HEK293 (cell line): ENCODE measurements around the gene FAM169A.

ENCODE experiments used
- CTCF ChIA-PET: fragments of 350-600 bp; formaldehyde crosslinking; extraction: SDS; loops from one replicate; lab custom pipeline; 2021; ENCODE audit warnings: antibody characterized with exemption; lab: Yijun Ruan, JAX
- POLR2A ChIA-PET: fragments of 300-600 bp; formaldehyde crosslinking; extraction: SDS; loops from one replicate; lab custom pipeline; 2020; ENCODE audit warnings: antibody characterized with exemption, inconsistent platforms; lab: Yijun Ruan, JAX
- H3K27ac ChIP-seq: fragments of 200-500 bp; sonication (Bioruptor generic); 2 replicates; pipeline ENCODE4 v1.5.1; 2014; ENCODE audit warnings: low read depth, low read length, control low read depth, inconsistent platforms; ENCODE audit errors: extremely low read depth
- H3K36me3 ChIP-seq, 2 experiments: fragments of 200-500 bp in 1 of 2; sonication (Bioruptor generic) in 1 of 2; 1 replicate in 1 of 2; 2 replicates in 1 of 2; pipeline ENCODE4 v1.5.1; 2014 to 2017; ENCODE audit warnings: inconsistent platforms in 2 of 2, low read length in 2 of 2; ENCODE audit not compliant: control insufficient read depth in 2 of 2, insufficient read depth in 1 of 2
- H3K4me1 ChIP-seq: fragments of 200-500 bp; sonication (Bioruptor generic); 2 replicates; pipeline ENCODE4 v1.5.1; 2014; ENCODE audit warnings: mild to moderate bottlenecking, low read length, inconsistent platforms; ENCODE audit not compliant: control insufficient read depth, insufficient read depth
- H3K4me3 ChIP-seq: 2 replicates; pipeline ENCODE4 v1.5.1; 2011; ENCODE audit warnings: low read depth, mild to moderate bottlenecking, control low read depth, low read length, moderate library complexity
- H3K9me3 ChIP-seq: fragments of 200-500 bp; sonication (Bioruptor generic); 2 replicates; pipeline ENCODE4 v1.5.1; 2014; ENCODE audit warnings: low read depth, low read length, inconsistent platforms; ENCODE audit not compliant: control insufficient read depth, insufficient read depth
- FEZF1 ChIP-seq: fragments of 450-650 bp; formaldehyde crosslinking; IDR thresholded peaks from 2 replicates; pipeline ENCODE4 v1.5.1; 2016; ENCODE audit warnings: missing biosample characterization, missing genetic modification characterization
- REST ChIP-seq: fragments of 450-650 bp; formaldehyde crosslinking; IDR thresholded peaks from 2 replicates; pipeline ENCODE4 v1.5.1; 2016; ENCODE audit warnings: missing biosample characterization, missing genetic modification characterization
- ZNF121 ChIP-seq: fragments of 450-650 bp; formaldehyde crosslinking; IDR thresholded peaks from 2 replicates; pipeline ENCODE4 v1.5.1; 2016; ENCODE audit warnings: missing biosample characterization, missing genetic modification characterization
- ZNF133 ChIP-seq: fragments of 450-650 bp; formaldehyde crosslinking; IDR thresholded peaks from 2 replicates; pipeline ENCODE4 v1.5.1; 2016; ENCODE audit warnings: missing biosample characterization, missing genetic modification characterization
- ZNF138 ChIP-seq: fragments of 450-650 bp; formaldehyde crosslinking; IDR thresholded peaks from 2 replicates; pipeline ENCODE4 v1.5.1; 2016; ENCODE audit warnings: missing biosample characterization, missing genetic modification characterization, borderline replicate concordance
- ZNF2 ChIP-seq: fragments of 450-650 bp; formaldehyde crosslinking; IDR thresholded peaks from 2 replicates; pipeline ENCODE4 v1.5.1; 2016; ENCODE audit warnings: missing biosample characterization, missing genetic modification characterization
- ZNF404 ChIP-seq: fragments of 450-650 bp; formaldehyde crosslinking; IDR thresholded peaks from 2 replicates; pipeline ENCODE4 v1.5.1; 2017; ENCODE audit warnings: missing biosample characterization, missing genetic modification characterization
- ZNF558 ChIP-seq: fragments of 450-650 bp; formaldehyde crosslinking; IDR thresholded peaks from 2 replicates; pipeline ENCODE4 v1.5.1; 2016; ENCODE audit warnings: missing biosample characterization, missing genetic modification characterization
- ZNF561 ChIP-seq: fragments of 450-650 bp; IDR thresholded peaks from 2 replicates; pipeline ENCODE4 v1.5.1; 2018; ENCODE audit warnings: missing biosample characterization, missing genetic modification characterization, borderline replicate concordance
- ZNF654 ChIP-seq: fragments of 450-650 bp; formaldehyde crosslinking; IDR thresholded peaks from 2 replicates; pipeline ENCODE4 v1.5.1; 2016; ENCODE audit warnings: low read depth, missing biosample characterization, missing genetic modification characterization
- ZNF658 ChIP-seq: fragments of 450-650 bp; formaldehyde crosslinking; IDR thresholded peaks from 2 replicates; pipeline ENCODE4; 2016; ENCODE audit warnings: missing biosample characterization, missing genetic modification characterization
- ZNF660 ChIP-seq: fragments of 450-650 bp; IDR thresholded peaks from 2 replicates; pipeline ENCODE4 v1.5.1; 2018; ENCODE audit warnings: missing biosample characterization, mild to moderate bottlenecking, missing genetic modification characterization
- ZNF791 ChIP-seq: fragments of 450-650 bp; formaldehyde crosslinking; IDR thresholded peaks from 2 replicates; pipeline ENCODE4 v1.5.1; 2016; ENCODE audit warnings: missing biosample characterization, missing genetic modification characterization
- TF ChIP-seq, protein P1 (sequence below): fragments of 450-650 bp; formaldehyde crosslinking; IDR thresholded peaks from 2 replicates; pipeline ENCODE4 v1.5.1; 2016; ENCODE audit warnings: missing biosample characterization, missing genetic modification characterization
- TF ChIP-seq, protein P2 (sequence below): fragments of 450-650 bp; formaldehyde crosslinking; conservative IDR thresholded peaks from 2 replicates; pipeline ENCODE4 v1.5.1; 2016; ENCODE audit warnings: low read depth, missing biosample characterization, missing genetic modification characterization
- TF ChIP-seq, protein P3 (sequence below): fragments of 450-650 bp; IDR thresholded peaks from 2 replicates; pipeline ENCODE4 v1.5.1; 2018; ENCODE audit warnings: missing biosample characterization, mild to moderate bottlenecking, missing genetic modification characterization
- TF ChIP-seq, protein P4 (sequence below): fragments of 450-650 bp; formaldehyde crosslinking; IDR thresholded peaks from 2 replicates; pipeline ENCODE4 v1.5.1; 2016; ENCODE audit warnings: missing biosample characterization, missing genetic modification characterization
- TF ChIP-seq, protein P5 (sequence below): IDR thresholded peaks from 2 replicates; pipeline ENCODE4 v1.6.1; 2011; ENCODE audit warnings: mild to moderate bottlenecking, low read depth, low read length, borderline replicate concordance

FAM169A gene

DNA sequence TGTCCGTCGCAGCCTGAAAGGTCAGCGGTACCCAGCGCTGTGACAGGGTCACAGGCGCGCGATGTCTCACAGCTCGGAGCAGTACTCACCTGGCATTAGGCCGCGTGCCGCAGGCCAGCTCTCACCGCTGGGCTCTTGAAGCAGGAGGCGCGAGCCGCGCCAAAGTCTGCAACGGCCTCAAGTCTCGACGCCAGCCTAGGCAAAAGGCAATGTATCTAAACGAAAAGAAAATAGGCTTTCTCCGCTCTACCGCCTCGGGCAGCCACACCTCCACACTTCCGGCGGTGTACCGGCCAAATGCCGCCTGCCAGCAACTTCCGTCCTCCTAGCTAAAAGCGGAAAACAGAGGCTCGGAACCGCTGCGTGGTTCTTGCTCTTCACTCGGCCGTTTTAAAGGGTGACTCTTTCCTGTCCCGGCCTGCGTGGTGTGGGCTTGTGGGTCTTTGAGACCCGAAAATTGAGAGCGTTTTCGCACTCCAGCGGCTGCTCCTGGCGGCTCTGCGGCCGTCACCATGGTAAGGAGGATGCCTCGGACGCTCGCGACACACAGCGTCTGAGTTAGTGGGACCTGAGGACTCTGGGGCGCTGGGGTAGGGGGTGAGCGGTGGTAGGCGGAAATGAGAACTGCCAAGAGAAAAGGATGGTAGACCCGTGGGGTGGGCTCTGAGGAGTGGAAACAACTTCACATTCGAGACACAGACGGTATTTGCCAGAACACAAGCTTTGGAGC is 99.2 kb downstream of the FAM169A start, which contains the start of the genes GFM2 and NSA2 (continued):
- TF ChIP-seq ZNF133: no peak
- no peak; the same call in none of the 2 replicates for TF ChIP-seq ZNF561 (tag by site-specific recombination)
- TF ChIP-seq ZNF791: no peak
- TF ChIP-seq FEZF1 (tag by site-specific recombination): peak; percentile 31; the same call in 1 of the 2 replicates
- TF ChIP-seq ZNF2 (tag by site-specific recombination): peak; percentile 93
- TF ChIP-seq, protein P1, sequence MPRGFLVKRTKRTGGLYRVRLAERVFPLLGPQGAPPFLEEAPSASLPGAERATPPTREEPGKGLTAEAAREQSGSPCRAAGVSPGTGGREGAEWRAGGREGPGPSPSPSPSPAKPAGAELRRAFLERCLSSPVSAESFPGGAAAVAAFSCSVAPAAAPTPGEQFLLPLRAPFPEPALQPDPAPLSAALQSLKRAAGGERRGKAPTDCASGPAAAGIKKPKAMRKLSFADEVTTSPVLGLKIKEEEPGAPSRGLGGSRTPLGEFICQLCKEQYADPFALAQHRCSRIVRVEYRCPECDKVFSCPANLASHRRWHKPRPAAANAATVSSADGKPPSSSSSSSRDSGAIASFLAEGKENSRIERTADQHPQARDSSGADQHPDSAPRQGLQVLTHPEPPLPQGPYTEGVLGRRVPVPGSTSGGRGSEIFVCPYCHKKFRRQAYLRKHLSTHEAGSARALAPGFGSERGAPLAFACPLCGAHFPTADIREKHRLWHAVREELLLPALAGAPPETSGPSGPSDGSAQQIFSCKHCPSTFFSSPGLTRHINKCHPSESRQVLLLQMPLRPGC (tag by site-specific recombination): peak; percentile 89
- TF ChIP-seq ZNF404 (tag by site-specific recombination): no peak
- no peak for TF ChIP-seq ZNF138 (tag by site-specific recombination)
- TF ChIP-seq, protein P2, sequence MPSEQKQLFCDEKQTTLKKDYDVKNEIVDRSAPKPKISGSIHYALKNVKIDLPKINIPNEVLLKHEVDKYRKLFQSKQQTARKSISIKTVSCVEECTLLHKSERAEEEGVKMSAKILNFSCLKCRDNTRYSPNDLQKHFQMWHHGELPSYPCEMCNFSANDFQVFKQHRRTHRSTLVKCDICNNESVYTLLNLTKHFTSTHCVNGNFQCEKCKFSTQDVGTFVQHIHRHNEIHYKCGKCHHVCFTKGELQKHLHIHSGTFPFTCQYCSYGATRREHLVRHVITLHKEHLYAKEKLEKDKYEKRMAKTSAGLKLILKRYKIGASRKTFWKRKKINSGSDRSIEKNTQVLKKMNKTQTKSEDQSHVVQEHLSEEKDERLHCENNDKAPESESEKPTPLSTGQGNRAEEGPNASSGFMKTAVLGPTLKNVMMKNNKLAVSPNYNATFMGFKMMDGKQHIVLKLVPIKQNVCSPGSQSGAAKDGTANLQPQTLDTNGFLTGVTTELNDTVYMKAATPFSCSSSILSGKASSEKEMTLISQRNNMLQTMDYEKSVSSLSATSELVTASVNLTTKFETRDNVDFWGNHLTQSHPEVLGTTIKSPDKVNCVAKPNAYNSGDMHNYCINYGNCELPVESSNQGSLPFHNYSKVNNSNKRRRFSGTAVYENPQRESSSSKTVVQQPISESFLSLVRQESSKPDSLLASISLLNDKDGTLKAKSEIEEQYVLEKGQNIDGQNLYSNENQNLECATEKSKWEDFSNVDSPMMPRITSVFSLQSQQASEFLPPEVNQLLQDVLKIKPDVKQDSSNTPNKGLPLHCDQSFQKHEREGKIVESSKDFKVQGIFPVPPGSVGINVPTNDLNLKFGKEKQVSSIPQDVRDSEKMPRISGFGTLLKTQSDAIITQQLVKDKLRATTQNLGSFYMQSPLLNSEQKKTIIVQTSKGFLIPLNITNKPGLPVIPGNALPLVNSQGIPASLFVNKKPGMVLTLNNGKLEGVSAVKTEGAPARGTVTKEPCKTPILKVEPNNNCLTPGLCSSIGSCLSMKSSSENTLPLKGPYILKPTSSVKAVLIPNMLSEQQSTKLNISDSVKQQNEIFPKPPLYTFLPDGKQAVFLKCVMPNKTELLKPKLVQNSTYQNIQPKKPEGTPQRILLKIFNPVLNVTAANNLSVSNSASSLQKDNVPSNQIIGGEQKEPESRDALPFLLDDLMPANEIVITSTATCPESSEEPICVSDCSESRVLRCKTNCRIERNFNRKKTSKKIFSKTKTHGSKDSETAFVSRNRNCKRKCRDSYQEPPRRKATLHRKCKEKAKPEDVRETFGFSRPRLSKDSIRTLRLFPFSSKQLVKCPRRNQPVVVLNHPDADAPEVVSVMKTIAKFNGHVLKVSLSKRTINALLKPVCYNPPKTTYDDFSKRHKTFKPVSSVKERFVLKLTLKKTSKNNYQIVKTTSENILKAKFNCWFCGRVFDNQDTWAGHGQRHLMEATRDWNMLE (tag by site-specific recombination): peak; percentile 84

DNA sequence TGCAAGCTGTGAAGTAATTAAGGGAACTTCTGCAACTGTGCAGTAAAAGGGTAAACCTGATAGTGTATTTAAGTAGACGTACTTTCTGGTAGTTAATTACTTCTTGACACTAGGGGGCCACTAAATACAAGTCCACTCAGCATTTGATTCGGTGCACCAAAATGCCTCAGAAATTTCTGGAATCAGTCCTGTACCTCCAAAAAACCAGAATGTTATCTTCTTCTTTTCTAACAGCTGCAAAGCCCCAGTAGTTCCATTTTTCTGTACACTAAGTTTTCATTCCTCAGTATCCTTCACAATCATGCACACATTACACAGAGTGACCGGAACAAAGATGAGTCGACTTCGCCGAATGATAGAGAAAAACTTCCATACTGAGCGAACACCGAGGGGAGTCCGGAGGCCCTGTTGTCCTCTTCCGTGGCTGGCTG is 99.8 kb downstream of the FAM169A start:
- CTCF ChIA-PET: interaction anchor here (0.7 to 1.9 kb wide), 5 partner anchors 11 to 458 kb away, joined by 3 to 5 read pairs (median 3); no protein-coding TSS in a partner anchor
- Histone ChIP-seq H3K36me3 (peaks cover 33 to 52% of the 10 kb centered on the region in 2 experiments), H3K9me3 (no peaks in the 10 kb centered on the region), H3K27ac (peak overlapping the region; percentile 62), H3K4me1 (no peaks in the 10 kb centered on the region), H3K4me3 (peak overlapping the region; percentile 93)
- POLR2A ChIA-PET: interaction anchor here (0.6 to 1.3 kb wide), 7 partner anchors 13 to 571 kb away, joined by 3 to 6 read pairs (median 3); partner anchors contain the start of genes ANKRD31, FAM169A and HMGCR
- no peak for TF ChIP-seq REST (tag by site-specific recombination)
- TF ChIP-seq, protein P3, sequence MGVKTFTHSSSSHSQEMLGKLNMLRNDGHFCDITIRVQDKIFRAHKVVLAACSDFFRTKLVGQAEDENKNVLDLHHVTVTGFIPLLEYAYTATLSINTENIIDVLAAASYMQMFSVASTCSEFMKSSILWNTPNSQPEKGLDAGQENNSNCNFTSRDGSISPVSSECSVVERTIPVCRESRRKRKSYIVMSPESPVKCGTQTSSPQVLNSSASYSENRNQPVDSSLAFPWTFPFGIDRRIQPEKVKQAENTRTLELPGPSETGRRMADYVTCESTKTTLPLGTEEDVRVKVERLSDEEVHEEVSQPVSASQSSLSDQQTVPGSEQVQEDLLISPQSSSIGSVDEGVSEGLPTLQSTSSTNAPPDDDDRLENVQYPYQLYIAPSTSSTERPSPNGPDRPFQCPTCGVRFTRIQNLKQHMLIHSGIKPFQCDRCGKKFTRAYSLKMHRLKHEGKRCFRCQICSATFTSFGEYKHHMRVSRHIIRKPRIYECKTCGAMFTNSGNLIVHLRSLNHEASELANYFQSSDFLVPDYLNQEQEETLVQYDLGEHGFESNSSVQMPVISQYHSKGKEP: peak; percentile 60; the same call in 1 of the 2 replicates
- TF ChIP-seq, protein P4, sequence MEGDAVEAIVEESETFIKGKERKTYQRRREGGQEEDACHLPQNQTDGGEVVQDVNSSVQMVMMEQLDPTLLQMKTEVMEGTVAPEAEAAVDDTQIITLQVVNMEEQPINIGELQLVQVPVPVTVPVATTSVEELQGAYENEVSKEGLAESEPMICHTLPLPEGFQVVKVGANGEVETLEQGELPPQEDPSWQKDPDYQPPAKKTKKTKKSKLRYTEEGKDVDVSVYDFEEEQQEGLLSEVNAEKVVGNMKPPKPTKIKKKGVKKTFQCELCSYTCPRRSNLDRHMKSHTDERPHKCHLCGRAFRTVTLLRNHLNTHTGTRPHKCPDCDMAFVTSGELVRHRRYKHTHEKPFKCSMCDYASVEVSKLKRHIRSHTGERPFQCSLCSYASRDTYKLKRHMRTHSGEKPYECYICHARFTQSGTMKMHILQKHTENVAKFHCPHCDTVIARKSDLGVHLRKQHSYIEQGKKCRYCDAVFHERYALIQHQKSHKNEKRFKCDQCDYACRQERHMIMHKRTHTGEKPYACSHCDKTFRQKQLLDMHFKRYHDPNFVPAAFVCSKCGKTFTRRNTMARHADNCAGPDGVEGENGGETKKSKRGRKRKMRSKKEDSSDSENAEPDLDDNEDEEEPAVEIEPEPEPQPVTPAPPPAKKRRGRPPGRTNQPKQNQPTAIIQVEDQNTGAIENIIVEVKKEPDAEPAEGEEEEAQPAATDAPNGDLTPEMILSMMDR (tag by site-specific recombination): peak; percentile 22; the same call in 1 of the 2 replicates
- TF ChIP-seq ZNF654 (tag by site-specific recombination): peak; percentile 21
- TF ChIP-seq, protein P5, sequence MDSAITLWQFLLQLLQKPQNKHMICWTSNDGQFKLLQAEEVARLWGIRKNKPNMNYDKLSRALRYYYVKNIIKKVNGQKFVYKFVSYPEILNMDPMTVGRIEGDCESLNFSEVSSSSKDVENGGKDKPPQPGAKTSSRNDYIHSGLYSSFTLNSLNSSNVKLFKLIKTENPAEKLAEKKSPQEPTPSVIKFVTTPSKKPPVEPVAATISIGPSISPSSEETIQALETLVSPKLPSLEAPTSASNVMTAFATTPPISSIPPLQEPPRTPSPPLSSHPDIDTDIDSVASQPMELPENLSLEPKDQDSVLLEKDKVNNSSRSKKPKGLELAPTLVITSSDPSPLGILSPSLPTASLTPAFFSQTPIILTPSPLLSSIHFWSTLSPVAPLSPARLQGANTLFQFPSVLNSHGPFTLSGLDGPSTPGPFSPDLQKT: no peak
- TF ChIP-seq ZNF558: no peak
- TF ChIP-seq ZNF121 (tag by site-specific recombination): no peak
- peak; percentile 10; the same call in 1 of the 2 replicates for TF ChIP-seq ZNF660 (tag by site-specific recombination)
- TF ChIP-seq ZNF658 (tag by site-specific recombination): no peak
